Activated CD8-positive, alpha-beta memory T cell treated with anti-CD3 and anti-CD28 coated beads for 4 hours (primary cell): ENCODE measurements around the gene PARD3B.

ENCODE experiments used
- DNase-seq, 2 donors: peaks; one replicate each; pipeline ENCODE4 v3.0.0-alpha.2; 2020; ENCODE audit warnings: low read depth in 2 of 2

The PARD3B gene

DNA sequence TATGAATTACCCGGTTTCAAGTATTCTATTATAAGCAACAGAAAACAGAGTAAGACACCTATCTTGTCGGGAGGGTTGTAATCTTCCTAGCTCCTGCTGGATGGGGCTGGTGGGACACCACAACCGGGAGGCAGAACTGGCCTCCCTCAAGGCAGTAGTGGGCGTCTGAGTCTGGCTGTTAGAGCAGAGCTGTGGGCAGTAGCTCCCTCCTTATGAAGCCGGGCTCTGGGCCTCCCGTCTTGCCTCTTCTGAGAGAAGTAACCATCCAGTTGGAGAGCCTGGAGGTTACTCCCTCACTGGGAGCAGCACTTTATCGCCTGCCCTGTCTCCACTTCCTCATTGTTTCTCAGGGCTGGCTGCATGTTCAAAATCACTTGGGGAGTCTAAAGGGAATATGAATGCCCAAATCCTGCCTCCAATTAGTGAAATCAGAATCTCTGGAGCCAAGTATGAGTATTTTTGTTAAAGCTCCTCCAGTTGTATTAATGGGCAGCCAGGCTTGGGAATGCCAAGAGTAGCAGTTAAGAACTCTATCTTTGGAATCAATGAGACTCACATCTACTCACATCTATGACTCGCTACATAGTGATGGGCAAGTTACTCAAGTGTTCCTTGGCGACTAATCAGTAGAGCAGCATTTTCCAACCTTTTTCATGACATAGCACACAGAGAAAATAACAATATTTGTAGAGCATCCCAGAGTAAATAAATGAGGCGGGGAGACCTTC is 1109.8 kb downstream of the PARD3B start:
- no peak for DNase-seq

DNA sequence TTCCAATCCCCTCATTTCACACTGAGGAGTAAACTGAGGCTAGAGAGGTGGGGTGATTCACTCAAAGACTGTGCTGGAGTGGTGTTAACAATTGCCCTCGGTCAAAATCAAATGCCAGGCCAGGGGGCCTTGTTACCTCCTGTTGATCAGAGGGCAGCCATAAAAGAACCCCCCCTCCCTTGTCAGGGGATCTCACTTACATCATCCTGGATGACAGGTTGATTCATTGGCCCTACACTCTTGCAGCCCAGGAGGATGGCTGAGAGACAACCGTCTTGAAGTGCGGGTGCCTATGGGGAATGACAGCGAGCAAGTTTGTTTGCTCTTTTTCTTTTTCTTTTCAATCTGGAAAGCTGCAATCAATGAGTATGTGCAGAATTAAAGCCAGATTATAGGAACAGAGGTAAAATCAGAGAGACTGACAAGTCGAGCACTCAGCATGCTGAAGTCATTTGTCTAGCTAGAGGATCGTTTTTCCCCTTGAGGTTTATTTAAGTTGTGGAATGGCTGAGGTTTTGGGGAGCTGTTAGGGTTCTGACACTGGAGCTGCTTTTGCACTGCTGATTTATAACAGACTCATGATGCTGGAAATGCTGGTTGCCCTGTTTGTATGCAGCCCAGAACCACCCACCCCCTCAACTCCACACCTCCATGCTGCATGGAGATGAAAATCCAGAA is 1110.6 kb downstream of the PARD3B start:
- DNase-seq = no peak

DNA sequence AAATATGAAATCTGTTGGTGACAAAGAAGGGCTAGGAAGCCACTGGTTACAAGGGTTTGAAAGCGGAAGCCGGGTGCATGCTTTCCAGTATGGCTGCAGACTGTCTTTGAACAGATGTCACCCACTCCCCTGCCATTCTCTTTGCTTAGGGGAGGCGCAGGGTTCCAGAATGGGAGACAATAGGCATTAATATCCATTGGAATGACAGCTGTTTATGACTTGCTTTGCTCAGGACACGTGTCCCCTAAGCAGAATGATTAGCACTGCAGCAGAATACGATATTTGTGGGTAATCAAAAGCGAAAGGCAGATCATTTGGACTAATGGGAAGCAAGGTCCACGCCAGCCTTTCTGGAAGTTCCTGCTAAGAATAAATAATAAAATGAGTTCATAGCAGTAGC is 1111.2 kb downstream of the PARD3B start:
- no peak for DNase-seq

DNA sequence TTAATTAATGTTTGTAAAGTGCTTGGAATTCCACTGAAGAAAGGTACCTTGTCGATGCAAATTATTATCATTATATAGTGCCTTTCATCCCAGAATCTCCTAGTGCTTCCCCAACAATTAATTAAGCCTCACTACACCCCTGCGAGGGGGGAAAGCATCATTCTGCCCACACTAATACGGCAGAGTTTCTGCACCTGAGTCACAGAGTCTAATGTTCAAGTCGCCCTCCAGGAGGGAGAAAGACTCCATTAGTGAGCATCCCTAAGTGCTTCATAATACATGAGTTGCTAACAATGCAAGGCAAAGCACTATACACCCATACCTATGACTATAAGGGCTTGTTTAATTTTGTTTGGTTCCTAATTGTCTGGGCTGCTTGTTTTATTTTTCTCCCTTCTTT is 1111.7 kb downstream of the PARD3B start:
- no peak for DNase-seq

DNA sequence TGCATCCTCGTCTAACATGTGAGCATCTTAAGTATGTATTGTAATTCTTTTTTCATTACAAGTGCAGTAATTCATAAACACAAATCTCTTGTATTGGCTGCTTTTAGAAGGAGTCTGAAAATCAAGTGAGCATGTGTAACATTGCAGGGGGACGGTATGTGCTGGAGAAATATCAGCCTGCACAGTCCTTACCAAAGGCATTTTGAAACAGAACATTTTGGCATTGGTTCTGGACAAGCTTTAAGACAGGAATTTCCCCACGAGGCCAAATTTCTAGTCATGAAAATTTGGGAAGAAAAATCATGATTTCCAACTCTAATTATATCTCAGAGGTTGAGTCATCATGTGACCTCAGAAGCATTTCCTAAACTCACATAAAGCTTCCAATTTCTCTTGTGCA is 1112.3 kb downstream of the PARD3B start:
- no peak for DNase-seq

DNA sequence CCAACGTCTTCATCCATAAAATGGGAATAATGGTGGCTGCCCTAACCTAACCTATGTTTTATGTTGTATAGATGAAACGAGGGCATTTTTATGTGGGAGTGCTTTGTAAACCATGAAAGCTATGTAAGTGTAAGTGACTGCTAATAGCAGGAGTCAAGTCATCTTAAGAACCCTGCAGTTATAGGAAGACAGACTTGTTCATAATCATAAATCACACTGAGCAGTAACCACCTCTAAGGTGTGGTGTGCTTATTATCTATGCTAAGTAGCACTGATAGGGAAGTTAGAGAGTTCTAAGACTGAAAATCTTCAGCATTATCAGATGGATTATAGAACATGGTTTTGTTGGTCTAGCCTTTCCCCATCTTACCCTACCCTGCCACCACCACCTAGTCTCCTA is 1112.8 kb downstream of the PARD3B start:
- DNase-seq = no peak

DNA sequence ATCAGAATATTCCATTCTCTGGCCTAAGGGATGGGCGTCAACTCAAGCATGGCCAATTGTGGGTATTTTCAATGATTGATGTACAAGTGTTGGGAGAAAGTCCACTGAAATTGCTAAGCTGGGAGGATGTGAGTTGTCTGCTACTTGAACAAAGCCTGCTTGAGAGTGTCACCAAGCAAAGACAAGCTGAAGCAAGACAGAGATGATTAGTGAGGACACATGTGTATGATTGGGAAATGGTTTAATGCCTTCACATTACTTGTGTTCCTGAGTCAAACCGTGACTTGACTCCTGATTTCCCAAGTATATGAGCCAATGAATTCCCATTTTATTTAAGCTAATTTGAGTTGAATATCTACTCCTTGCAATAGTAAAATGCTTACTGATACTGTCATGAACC is 1113.3 kb downstream of the PARD3B start:
- DNase-seq = no peak

DNA sequence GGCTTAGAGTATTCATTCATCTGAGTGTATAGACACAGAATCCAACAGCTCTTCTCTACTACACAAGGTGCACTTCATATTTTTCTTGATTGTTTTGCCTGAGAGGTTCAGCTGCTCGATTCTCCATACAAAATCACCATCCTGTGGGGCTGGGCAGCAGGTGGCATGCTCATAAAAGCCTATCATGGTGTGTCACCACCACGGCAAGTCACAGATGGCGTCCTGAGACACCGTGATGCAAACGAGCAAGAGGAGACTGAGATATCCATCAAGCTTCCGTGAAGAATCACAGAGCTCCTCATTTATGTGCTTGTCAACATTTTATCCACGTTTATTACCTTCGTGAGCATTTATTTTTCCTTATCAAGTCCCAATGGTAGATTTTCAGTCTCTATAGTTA is 1114.6 kb downstream of the PARD3B start:
- no peak for DNase-seq

DNA sequence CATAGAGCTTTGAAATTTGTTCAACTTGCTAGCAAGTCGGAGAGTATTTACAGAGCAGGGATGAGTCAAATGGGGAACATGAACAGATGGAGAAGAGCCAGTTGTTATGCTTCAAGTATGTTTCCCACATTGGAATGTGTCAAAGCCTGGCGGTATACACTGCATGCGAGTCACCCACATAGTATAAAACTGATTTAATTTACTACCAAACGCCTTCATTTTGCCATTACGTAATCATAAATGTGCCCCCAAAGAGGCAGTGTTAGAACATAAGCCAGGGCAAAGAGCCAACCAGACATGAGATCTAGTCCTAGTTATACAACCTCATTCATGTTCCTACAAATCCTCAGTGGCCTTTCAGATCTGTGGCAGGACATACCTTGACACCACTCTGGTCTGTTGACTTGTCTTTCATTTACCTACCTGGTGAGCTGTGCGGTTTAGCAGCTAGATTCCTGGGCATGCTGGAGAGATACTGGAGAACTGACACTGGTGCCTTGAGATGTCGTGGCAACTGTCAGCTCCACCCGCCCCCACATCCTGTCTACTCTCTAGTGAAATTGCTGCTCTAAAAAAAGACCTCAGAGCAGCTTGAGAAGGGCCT is 1115.3 kb downstream of the PARD3B start:
- no peak for DNase-seq

DNA sequence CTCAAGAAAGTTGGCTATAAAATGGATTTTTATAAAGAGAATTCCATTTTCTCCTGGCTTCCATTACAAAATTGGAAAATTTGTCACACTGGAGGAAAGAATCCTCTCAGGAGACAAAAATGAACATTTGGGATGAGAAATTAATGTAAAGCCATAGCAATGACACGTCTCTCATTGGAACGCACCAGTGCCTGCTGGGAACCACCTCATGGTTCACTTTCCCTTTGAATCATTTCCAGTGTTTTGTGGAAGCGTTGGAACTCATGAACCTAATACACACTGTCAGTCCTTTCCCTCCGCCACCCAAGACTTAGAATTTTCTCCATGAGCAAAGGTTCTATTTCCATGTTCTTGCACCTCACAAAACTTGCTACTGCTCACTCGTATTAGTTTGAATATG is 1116.0 kb downstream of the PARD3B start:
- no peak for DNase-seq

DNA sequence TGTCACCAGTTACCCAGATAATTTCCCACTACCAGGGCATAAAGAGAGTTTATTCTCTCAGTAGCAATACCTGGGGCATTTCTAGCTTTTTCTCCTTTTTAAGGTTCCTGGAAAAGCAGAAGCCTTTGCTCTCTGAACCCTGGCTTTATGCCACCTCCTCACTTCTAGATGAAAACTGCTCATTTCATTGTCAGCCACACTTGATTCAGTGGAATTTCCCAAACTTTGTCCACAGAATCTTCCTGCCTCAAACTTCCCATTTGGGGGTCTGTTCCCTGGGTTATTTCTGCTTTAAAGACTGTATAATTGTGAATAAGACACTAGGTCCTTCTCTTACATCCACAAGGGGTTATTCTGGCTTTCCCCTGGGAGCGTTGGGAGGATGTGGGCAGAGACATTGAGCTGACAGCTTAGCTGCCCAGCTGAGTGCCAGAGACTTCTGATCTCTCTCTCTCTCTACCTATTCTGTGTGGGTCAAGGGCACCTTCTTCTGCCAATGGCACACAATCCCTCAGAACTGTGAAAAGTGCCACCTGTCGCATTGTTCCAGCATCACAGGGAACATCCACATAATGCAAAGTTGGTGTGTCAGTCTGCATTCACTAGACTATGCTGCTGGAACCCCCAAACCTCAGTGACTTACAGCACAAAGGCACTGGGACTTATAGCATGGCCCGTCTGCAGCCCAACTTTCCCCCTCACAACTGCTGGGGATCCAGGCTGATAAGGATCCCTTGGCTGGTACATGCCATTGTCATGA is 1117.1 kb downstream of the PARD3B start:
- no peak for DNase-seq

DNA sequence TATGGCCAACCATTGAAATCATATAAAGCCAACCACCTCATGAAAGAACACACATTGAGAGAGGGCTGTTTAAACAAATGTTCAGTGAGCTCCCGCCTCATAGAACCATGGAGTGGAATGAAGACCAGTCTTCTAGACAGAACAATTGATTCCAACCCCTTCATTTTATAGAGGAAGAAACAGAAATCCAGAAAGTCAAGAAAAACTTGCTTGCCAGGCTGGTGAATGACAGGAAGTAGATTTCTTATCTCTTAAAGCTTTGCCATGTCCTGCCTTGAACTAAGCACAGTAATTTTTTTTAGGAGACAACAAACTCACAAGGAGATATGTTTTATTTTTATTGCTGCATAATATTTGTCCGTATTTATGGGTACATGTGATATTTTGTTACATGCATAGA is 1120.5 kb downstream of the PARD3B start:
- DNase-seq = no peak
